Measurements from ENCODE around the gene NANOS1.

- no peak for TF ChIP-seq POLR2AphosphoS5 (IDR thresholded peaks at IDR 0.05; ENCODE audit: low read depth, low read length)
- TF ChIP-seq SPI1 (IDR thresholded peaks at IDR 0.05; ENCODE audit: low read depth, low read length), result no peak
Observed at GRCh38 chr10:119028900-119029612, 458 bp upstream of the NANOS1 start.
